GM23248 (cell line): Measurements from ENCODE around the gene MALSU1. TPM values are rescaled to one million over a fixed set of nuclear protein-coding genes. Genes with fewer than 3 reads are reported as not detected.

Experiments
- DNase-seq: peaks from one replicate; pipeline ENCODE4 v3.0.0-alpha.2; 2015
- H2AFZ ChIP-seq: fragments of 200-600 bp; sonication (generic); 2 replicates; pipeline ENCODE4 v1.6.1; 2016; ENCODE audit warnings: antibody characterized with exemption
- H3F3A ChIP-seq: fragments of 200-600 bp; sonication (generic); 2 replicates; pipeline ENCODE4 v1.6.1; 2016; ENCODE audit warnings: mild to moderate bottlenecking, antibody characterized with exemption, mixed run types; ENCODE audit not compliant: insufficient read depth
- H3K27ac ChIP-seq: fragments of 200-600 bp; sonication (generic); 2 replicates; pipeline ENCODE4 v1.5.1; 2016; ENCODE audit warnings: mild to moderate bottlenecking
- H3K27me3 ChIP-seq: fragments of 200-600 bp; sonication (generic); replicated peaks from 2 replicates; pipeline ENCODE4 v1.6.1; 2016; ENCODE audit warnings: mild to moderate bottlenecking; ENCODE audit not compliant: insufficient read depth
- H3K36me3 ChIP-seq: fragments of 200-600 bp; sonication (generic); 2 replicates; pipeline ENCODE4 v1.6.1; 2016; ENCODE audit warnings: low read depth, mild to moderate bottlenecking
- H3K4me1 ChIP-seq: fragments of 200-600 bp; sonication (generic); 2 replicates; pipeline ENCODE4 v1.6.1; 2016; ENCODE audit warnings: mild to moderate bottlenecking; ENCODE audit not compliant: insufficient read depth
- H3K4me2 ChIP-seq: fragments of 200-600 bp; sonication (generic); one replicate; pipeline ENCODE4 v1.6.1; 2016; ENCODE audit warnings: mild to moderate bottlenecking; ENCODE audit not compliant: unreplicated experiment
- H3K4me3 ChIP-seq: fragments of 200-600 bp; sonication (generic); 2 replicates; pipeline ENCODE4 v1.5.1; 2016; ENCODE audit warnings: mild to moderate bottlenecking
- H3K79me2 ChIP-seq: fragments of 200-600 bp; sonication (generic); 2 replicates; pipeline ENCODE4 v1.6.1; 2016; ENCODE audit warnings: mild to moderate bottlenecking; ENCODE audit not compliant: insufficient read depth
- H3K9ac ChIP-seq: fragments of 200-600 bp; sonication (generic); 2 replicates; pipeline ENCODE4 v1.6.1; 2016; ENCODE audit warnings: mild to moderate bottlenecking
- H3K9me2 ChIP-seq: fragments of 200-600 bp; sonication (generic); 2 replicates; pipeline ENCODE4 v1.6.1; 2016; ENCODE audit warnings: mixed run types, mild to moderate bottlenecking, moderate library complexity; ENCODE audit not compliant: insufficient read depth
- H3K9me3 ChIP-seq: fragments of 200-600 bp; sonication (generic); one replicate; pipeline ENCODE4 v1.6.1; 2017; ENCODE audit warnings: low read depth
- H4K20me1 ChIP-seq: fragments of 200-600 bp; sonication (generic); 2 replicates; pipeline ENCODE4 v1.6.0; 2016; ENCODE audit not compliant: insufficient read depth
- EZH2 ChIP-seq: fragments of 200-600 bp; sonication (generic); IDR thresholded peaks from 2 replicates; pipeline ENCODE4 v1.6.1; 2018; ENCODE audit warnings: antibody characterized with exemption, mild to moderate bottlenecking; ENCODE audit not compliant: insufficient read depth, poor library complexity, severe bottlenecking
- EZH2phosphoT487 ChIP-seq: fragments of 200-600 bp; sonication (generic); IDR thresholded peaks from 2 replicates; pipeline ENCODE4 v1.6.1; 2018; ENCODE audit warnings: antibody characterized with exemption, moderate library complexity, mild to moderate bottlenecking, low read depth; ENCODE audit not compliant: insufficient read depth
- WGBS, 2 experiments: methylation state at CpG; one replicate each; pipeline ENCODE4 v1.1.6; 2015 to 2017; ENCODE audit warnings: low lambda C conversion rate in 2 of 2, low coverage in 1 of 2; ENCODE audit errors: missing lambda C conversion rate in 2 of 2; 5-methylcytosine and 5-hydroxymethylcytosine counted together
- in situ Hi-C: fragments of 300-500 bp; cut with MboI; formaldehyde crosslinking; loops from 2 replicates; pipeline ENCODE4 v1.15.0; 2020
- polyA plus RNA-seq: library from polyadenylated mRNA; unstranded; fragments of >200 nt; fragmentation: Nextera tagmentation; extraction: Ambion mirVana; gene quantifications from 2 replicates; pipeline ENCODE4 v1.2.1, GENCODE V29; 2016
- total RNA-seq: library from RNA; depleted of rRNA; stranded (reverse); fragments of >200 nt; shearing (Covaris generic); gene quantifications from 2 replicates; pipeline ENCODE4 v1.2.3, GENCODE V29; 2014

MALSU1 gene
- total and polyA plus RNA-seq, 2 experiments from 2014 or later = 66.0 to 136 TPM

DNA sequence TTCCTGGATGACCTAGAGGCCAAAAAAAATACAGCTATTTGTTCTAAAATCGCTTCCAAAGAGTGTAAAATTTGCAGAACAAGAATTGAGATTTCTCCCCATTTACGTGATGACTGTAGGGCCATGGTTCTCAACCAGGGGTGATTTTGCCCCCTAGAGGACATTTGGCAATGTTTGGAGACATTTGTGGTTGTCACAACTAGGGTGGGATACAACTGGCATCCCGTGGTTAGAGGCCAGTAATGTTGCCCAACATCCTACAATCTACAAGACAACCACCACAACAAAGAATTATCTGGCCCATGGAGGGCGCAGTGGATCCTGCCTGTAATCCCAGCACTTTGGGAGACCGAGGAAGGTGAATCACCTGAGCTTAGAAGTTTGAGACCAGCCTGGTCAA lies 22.8 kb upstream of the MALSU1 start:
- Histone ChIP-seq H3K4me1 (no peaks in the 10 kb centered on the region), H4K20me1 (no peaks in the 10 kb centered on the region), H3K4me2 (no peak overlapping the region), H3F3A (no peaks in the 10 kb centered on the region; the same call in 1 of the 2 replicates), H3K27me3 (no peaks in the 10 kb centered on the region), H3K9me2 (no peaks in the 10 kb centered on the region), H2AFZ (no peak overlapping the region), H3K9ac (no peak overlapping the region), H3K4me3 (no peak overlapping the region), H3K79me2 (no peaks in the 10 kb centered on the region), H3K27ac (no peak overlapping the region), H3K9me3 (no peaks in the 10 kb centered on the region), H3K36me3 (no peaks in the 10 kb centered on the region)
- 78 to 79% methylated on average over 5 of the region's 5 CpGs for WGBS, 2 experiments
- peak; percentile 10 for DNase-seq
- TF ChIP-seq EZH2phosphoT487 (no peak), EZH2 (no peak)
- in situ Hi-C loops = no loop called here

DNA sequence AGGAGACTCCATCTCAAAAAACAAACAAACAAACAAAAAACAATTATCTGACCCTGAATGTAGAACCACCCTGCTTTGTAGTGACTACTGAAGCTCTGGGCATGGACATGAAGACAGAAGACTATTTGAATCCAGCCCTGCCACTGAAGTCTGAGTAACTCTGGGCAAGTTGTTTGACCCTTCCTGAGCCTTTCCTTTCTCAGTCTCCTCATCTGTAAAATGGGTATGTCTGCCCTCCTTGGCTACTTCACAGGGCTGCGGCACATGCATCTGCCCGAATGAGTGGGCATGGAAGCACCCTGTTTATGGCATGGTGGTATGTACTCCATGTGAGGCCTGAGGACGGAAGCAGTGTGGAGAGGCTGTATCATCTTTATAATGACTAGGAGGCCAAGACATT lies 22.2 kb upstream of the MALSU1 start:
- in situ Hi-C loops = no loop called here

DNA sequence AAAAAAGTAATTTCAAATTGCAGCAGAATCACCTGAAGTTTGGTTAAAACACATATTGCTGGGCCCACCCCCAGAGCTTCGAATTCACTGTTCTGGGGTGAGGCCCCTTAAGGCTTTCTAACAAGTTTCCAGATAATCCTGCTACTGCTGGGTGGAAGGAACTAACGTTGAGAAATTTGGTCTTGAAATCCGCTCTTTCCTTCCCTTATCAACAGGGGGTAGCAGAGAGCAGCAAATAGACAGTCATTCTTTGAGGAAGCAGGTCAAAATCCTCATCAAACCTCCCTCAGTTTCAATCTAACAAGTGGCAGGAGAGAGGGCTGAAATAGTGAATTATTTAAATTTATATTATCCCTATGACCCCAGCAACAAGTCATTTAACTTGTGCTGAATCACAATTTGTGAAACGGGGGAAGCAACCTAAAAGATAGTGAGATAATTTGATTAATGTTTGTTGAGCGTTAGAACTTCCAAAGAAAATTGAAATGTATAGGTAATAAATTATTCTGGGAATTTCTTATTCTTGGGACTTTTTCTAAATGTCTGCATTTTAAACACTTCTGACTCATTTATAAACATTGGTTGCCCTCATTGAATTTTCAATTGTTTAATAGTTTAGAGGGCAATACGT lies 21.7 kb upstream of the MALSU1 start:
- Histone ChIP-seq H3F3A (no peaks in the 10 kb centered on the region; the same call in 1 of the 2 replicates), H3K79me2 (no peaks in the 10 kb centered on the region), H2AFZ (no peak overlapping the region), H3K4me2 (no peak overlapping the region), H3K4me1 (no peaks in the 10 kb centered on the region), H3K9me2 (no peaks in the 10 kb centered on the region), H3K36me3 (no peaks in the 10 kb centered on the region), H3K4me3 (no peak overlapping the region), H3K9ac (no peak overlapping the region), H3K27me3 (no peaks in the 10 kb centered on the region), H4K20me1 (no peaks in the 10 kb centered on the region), H3K27ac (no peak overlapping the region), H3K9me3 (no peaks in the 10 kb centered on the region)
- in situ Hi-C loops = no loop called here
- 34 to 35% methylated on average over 6 of the region's 6 CpGs for WGBS, 2 experiments
- peak; percentile 75 for DNase-seq
- TF ChIP-seq EZH2 (no peak), EZH2phosphoT487 (no peak)

More for the DNA sequence above, 22.2 kb upstream of the MALSU1 start:
- Histone ChIP-seq H3K36me3 (no peaks in the 10 kb centered on the region), H3K79me2 (no peaks in the 10 kb centered on the region), H3K9me2 (no peaks in the 10 kb centered on the region), H3K9ac (no peak overlapping the region), H4K20me1 (no peaks in the 10 kb centered on the region), H3K4me1 (no peaks in the 10 kb centered on the region), H3K4me3 (no peak overlapping the region), H3K4me2 (no peak overlapping the region), H3K27me3 (no peaks in the 10 kb centered on the region), H3F3A (no peaks in the 10 kb centered on the region; the same call in 1 of the 2 replicates), H2AFZ (no peak overlapping the region), H3K27ac (no peak overlapping the region), H3K9me3 (no peaks in the 10 kb centered on the region)
- 82 to 86% methylated on average over 3 of the region's 3 CpGs for WGBS, 2 experiments
- DNase-seq = no peak
- TF ChIP-seq EZH2 (no peak), EZH2phosphoT487 (no peak)

DNA sequence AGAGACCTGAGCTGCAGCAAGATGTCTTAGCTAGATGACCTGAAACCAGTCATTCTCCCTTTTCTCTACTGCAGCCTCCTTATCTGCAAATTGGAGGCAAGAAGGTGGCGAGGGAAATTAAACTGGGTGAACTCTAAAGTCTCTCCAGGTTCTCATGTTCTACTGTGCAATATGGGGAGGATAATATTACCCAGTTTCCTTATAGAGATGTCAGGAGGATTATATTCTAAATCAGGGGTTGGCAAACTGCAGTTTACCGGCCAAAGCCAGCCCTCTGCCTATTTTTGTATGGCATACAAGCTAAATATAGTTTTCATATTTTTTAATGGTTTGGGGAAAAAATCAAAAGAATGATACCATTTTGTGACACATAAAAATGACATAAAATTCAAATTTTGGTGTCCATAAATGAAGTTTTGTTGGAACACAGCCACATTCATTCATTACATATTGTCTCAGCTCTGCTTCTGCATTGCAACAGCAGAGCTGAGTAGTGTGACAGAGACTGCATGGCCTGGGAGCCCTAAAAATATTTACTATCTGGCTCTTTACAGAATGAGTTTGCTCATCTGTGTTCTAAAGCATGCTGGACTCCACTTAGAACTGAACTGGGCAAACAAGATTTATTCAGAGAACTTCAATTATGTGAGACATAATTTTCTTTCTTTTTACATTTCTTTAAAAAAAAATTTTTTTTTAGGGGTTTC lies 19.2 kb upstream of the MALSU1 start:
- WGBS, 2 experiments = 100% methylated on average over 2 of the region's 2 CpGs
- in situ Hi-C loops = no loop called here
- TF ChIP-seq EZH2phosphoT487 (no peak), EZH2 (no peak)
- Histone ChIP-seq H3K9me2 (no peaks in the 10 kb centered on the region), H3F3A (no peaks in the 10 kb centered on the region), H3K4me2 (no peak overlapping the region), H3K4me3 (no peak overlapping the region), H3K27ac (no peak overlapping the region), H3K9me3 (no peaks in the 10 kb centered on the region), H3K4me1 (no peaks in the 10 kb centered on the region), H3K36me3 (no peaks in the 10 kb centered on the region), H2AFZ (no peak overlapping the region), H4K20me1 (no peaks in the 10 kb centered on the region), H3K79me2 (no peaks in the 10 kb centered on the region), H3K27me3 (no peaks in the 10 kb centered on the region), H3K9ac (no peak overlapping the region)
- no peak for DNase-seq
